ENCODE data around the gene RANBP6. TPM values are rescaled to one million over a fixed set of nuclear protein-coding genes. Genes with fewer than 3 reads are reported as not detected.

RANBP6 gene
- total RNA-seq, 1 donor from 2014 or later: 24.0 TPM

GRCh38 chr9:6007058-6007769, 8.2 kb downstream of the RANBP6 start:
- Mint-ChIP-seq H3K4me3 (peak overlapping the region; percentile 98), H3K27me3 (no peaks in the 10 kb centered on the region), H3K4me1 (ENCODE audit: unreplicated experiment) (peaks cover 32% of the 10 kb centered on the region), H3K9me3 (no peaks in the 10 kb centered on the region), H3K27ac (peak overlapping the region; percentile 96), H3K36me3 (peaks cover 6% of the 10 kb centered on the region)
- TF ChIP-seq, protein P1, sequence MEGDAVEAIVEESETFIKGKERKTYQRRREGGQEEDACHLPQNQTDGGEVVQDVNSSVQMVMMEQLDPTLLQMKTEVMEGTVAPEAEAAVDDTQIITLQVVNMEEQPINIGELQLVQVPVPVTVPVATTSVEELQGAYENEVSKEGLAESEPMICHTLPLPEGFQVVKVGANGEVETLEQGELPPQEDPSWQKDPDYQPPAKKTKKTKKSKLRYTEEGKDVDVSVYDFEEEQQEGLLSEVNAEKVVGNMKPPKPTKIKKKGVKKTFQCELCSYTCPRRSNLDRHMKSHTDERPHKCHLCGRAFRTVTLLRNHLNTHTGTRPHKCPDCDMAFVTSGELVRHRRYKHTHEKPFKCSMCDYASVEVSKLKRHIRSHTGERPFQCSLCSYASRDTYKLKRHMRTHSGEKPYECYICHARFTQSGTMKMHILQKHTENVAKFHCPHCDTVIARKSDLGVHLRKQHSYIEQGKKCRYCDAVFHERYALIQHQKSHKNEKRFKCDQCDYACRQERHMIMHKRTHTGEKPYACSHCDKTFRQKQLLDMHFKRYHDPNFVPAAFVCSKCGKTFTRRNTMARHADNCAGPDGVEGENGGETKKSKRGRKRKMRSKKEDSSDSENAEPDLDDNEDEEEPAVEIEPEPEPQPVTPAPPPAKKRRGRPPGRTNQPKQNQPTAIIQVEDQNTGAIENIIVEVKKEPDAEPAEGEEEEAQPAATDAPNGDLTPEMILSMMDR (conservative IDR thresholded peaks at IDR 0.05): no peak
- peak; percentile 93 for DNase-seq (ENCODE audit: extremely low spot score, unreplicated experiment)

- peak overlapping the region; percentile 96 for H3K27ac Mint-ChIP-seq
- no peaks in the 10 kb centered on the region for H3K27me3 Mint-ChIP-seq
- no peaks in the 10 kb centered on the region for H3K9me3 Mint-ChIP-seq
- TF ChIP-seq, protein P1 (conservative IDR thresholded peaks at IDR 0.05): no peak
- peaks cover 27% of the 10 kb centered on the region for H3K4me1 Mint-ChIP-seq (ENCODE audit: unreplicated experiment)
- peak overlapping the region; percentile 98 for H3K4me3 Mint-ChIP-seq
- DNase-seq (ENCODE audit: extremely low spot score, unreplicated experiment): no peak
- H3K36me3 Mint-ChIP-seq: peaks cover 1% of the 10 kb centered on the region
Measured at GRCh38 chr9:6006749-6007057, 8.7 kb downstream of the RANBP6 start.

DNA sequence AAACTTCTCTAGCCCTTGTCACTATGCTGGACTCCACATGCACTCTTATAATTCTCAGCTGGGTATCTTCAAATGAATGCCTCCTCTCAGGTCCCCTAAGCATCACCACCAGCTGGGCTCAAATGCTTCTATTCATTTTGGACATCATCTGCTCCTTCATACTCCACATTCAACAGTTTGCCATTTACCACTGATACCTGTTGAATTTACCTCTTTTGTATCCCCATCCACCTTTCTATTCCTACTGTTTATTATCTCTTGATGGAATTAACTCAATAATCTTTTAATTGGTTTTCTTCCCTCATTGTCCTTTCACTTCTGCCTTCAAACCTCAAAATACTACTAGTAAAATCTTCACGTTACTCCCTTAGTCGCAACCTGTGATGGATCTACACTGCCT, 14.5 kb downstream of the RANBP6 start:
- H3K27me3 Mint-ChIP-seq: no peaks in the 10 kb centered on the region
- TF ChIP-seq, protein P1 (conservative IDR thresholded peaks at IDR 0.05): no peak
- peaks cover 20% of the 10 kb centered on the region for H3K4me1 Mint-ChIP-seq (ENCODE audit: unreplicated experiment)
- no peak overlapping the region for H3K27ac Mint-ChIP-seq
- DNase-seq (ENCODE audit: extremely low spot score, unreplicated experiment): no peak
- no peak overlapping the region for H3K4me3 Mint-ChIP-seq
- no peaks in the 10 kb centered on the region for H3K9me3 Mint-ChIP-seq
- H3K36me3 Mint-ChIP-seq: peaks cover 6% of the 10 kb centered on the region

DNA sequence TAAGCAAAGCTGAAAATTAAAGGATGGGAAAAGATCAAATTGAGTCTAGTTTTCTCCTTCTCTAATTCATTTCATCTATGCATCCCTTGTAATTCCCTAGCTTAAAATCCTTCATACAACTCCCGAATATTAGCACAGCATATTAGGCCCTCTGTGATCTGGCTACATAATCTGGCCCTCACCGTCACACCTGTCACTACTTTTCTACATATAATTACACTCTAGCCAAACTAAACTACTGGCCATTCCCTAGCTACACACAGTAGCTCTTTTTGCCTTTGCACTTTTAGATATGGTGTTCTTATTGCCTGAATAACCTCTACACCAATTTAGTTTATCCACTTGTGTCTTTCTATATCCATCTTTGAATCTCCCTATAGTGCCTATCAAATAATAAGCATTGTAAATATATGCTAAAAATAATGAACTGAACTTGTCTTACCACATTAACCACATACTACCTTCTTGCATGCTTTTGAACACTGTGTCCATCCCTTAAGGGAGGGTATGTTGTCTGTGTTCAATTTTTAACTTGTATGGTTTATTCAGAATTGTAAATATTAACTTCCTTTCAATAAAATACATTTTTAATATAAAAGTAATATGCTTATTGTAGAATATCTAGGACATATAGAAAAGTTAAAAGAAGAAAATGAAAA, 15.9 kb downstream of the RANBP6 start:
- peak overlapping the region; percentile 17 for H3K27ac Mint-ChIP-seq
- H3K4me1 Mint-ChIP-seq (ENCODE audit: unreplicated experiment): peaks cover 29% of the 10 kb centered on the region
- DNase-seq (ENCODE audit: extremely low spot score, unreplicated experiment): no peak
- H3K9me3 Mint-ChIP-seq: no peaks in the 10 kb centered on the region
- no peaks in the 10 kb centered on the region for H3K27me3 Mint-ChIP-seq
- no peak overlapping the region for H3K4me3 Mint-ChIP-seq
- TF ChIP-seq, protein P1 (conservative IDR thresholded peaks at IDR 0.05): no peak
- peaks cover 9% of the 10 kb centered on the region for H3K36me3 Mint-ChIP-seq

- H3K27ac Mint-ChIP-seq: no peak overlapping the region
- H3K27me3 Mint-ChIP-seq: no peaks in the 10 kb centered on the region
- TF ChIP-seq, protein P1 (conservative IDR thresholded peaks at IDR 0.05): no peak
- H3K4me3 Mint-ChIP-seq: no peak overlapping the region
- no peaks in the 10 kb centered on the region for H3K9me3 Mint-ChIP-seq
- peaks cover 6% of the 10 kb centered on the region for H3K36me3 Mint-ChIP-seq
- DNase-seq (ENCODE audit: extremely low spot score, unreplicated experiment): no peak
- H3K4me1 Mint-ChIP-seq (ENCODE audit: unreplicated experiment): peaks cover 17% of the 10 kb centered on the region
Measured at GRCh38 chr9:5994493-5994892, 20.9 kb downstream of the RANBP6 start.
